HG03342 (cell line): ENCODE results near the gene PTPRN2.
"Not testable (repeated sequence)": the region's sequence is repeated elsewhere in the genome, so short reads cannot be mapped to it uniquely, and the experiment has no call there.

Source experiments
- ATAC-seq: cut with Tn5 transposase; IDR thresholded peaks from one replicate; pipeline ENCODE4 v1.9.1; 2021; ENCODE audit warnings: mild to moderate bottlenecking, moderate library complexity; ENCODE audit not compliant: unreplicated experiment

Gene PTPRN2

DNA sequence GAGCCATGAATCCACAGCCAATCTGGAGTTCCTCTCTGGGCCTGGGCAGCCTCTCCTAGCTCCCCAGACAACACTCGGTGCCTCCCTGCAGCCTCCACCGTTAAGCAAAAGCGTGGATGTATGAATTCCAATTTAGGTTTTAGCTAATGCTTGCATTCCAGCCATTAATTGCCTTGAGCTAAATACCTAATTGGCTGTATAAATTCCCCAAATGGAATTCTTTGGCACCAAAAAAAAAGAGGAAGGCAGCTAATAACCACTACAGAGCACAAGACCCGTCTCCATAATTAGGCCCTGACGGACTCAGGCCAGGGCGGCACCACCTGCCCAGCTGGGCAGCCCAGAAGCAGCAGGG is 140.5 kb downstream of the PTPRN2 start:
- no peak for ATAC-seq

DNA sequence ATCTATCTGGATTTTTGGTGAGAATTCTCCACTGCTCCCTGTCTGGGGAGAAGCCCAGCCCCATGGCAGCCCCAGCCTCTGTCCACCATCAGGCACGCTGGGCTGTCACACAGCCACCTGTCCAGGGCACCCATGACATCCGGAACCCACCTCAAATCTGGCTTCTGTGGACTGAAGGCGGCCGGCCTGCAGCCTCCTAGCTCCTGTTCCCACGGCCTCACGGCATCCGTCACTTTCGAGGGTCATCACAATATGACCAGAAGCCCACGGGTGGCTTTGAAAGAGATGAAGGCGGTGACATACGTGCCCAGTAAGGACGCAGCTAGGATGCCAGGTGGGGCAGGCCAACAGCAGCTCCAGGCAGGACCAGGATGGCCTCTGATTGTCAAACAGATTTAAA is 140.9 kb downstream of the PTPRN2 start:
- ATAC-seq: no peak

DNA sequence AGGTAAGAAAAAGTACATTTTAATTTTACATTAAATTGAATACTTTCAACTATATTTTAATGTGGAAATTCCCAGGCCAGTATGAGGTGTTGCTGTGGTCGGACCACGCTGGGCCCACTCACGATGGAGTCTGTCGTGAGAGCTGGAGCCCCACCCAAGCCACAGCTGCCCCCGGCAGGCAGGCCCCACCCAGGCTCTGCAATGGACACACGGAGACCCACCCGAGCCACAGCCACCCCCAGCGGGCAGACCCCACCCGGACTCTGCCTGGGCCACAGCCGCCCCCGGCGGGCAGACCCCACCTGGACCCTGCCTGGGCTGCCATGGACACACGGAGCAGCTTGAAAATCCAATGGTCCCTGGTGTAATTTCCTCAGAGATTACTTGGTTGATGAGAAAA is 141.3 kb downstream of the PTPRN2 start:
- no peak for ATAC-seq

GRCh38 chr7:158445421-158446175 is 142.0 kb downstream of the PTPRN2 start:
- ATAC-seq: no peak

GRCh38 chr7:158444501-158445420 is 142.9 kb downstream of the PTPRN2 start:
- no peak for ATAC-seq

GRCh38 chr7:158443688-158444483 is 143.7 kb downstream of the PTPRN2 start:
- no peak for ATAC-seq

DNA sequence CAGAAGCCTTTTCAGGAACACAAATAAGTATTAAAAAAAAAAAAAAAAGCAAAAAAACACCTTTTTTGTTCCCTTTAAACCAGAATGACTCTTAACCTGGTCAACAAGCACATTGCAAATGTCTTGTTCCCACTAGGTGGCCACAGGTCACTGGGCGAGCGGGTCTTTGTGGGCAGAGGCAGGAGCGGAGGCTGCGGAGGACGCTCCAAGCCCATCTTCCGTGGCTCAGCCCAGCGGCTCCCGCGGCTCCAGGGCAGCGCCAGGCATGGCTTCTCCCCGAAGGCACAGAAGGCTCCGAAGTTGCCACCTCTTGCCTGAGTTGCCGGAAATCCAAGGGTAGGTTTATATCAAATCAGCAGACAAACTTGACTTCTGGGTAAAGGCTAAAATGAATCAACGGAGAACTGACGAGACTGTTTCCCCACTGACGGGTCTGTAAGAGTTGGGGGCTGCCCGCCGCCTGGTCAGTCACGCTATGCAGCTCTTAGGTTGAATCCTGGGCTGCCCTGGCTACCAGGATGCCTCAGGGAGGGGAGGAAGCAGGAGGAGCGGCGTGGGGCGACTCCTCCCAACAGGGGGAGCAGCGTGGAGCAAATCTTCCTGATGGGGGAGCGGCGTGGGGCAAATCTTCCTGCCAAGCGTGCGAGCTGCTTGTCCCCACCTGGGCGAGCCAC is 144.5 kb downstream of the PTPRN2 start:
- ATAC-seq: no peak

GRCh38 chr7:158442260-158442659 is 145.4 kb downstream of the PTPRN2 start:
- ATAC-seq: no peak

GRCh38 chr7:158439035-158439434 is 148.6 kb downstream of the PTPRN2 start:
- ATAC-seq: no peak

DNA sequence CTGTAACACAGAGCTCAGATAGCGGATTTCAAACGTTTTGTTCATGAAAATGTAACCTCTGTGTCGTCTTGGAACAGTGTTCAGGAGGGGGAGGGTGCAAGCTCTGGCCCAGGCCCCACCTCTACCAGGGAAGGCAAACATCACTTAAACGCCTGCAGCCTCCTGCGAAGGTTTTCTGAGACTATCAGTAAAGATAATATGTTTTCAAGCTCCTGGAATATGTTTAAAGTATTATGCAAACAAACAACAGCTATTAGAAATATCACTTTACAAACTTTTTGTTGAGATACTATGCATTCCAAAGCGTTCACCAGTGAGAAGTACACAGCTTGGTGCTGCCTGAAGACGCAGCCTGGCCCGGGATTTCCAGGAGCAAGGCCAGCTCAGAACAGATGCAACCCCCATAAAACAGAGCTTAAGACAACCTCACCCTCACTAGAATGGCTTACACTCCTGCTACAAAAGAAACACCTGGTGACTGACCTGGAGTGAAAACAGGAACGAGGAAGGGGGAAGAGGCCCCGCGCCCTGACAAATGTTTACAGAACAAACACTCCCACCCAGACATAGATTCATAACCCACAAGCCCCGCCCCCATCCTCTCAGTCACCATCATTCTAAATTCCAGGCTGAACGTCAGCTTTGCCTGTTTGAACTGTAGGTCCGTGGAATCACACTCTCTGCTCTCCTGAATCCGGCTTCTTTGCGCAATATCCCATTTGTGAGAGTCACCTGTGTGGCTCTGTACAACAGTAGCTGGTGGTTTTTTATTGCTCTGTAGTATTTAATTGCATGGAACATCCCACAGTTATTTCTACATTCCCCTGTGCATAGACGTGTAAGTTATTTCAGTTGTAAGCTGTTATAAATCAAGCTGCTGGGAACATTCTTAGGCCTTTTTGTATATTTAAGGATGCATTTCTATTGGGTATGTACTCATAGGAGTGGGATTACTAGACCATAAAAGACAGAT is 155.0 kb downstream of the PTPRN2 start:
- no peak for ATAC-seq

GRCh38 chr7:158431941-158432347 is 155.7 kb downstream of the PTPRN2 start:
- ATAC-seq: no peak

- no peak for ATAC-seq
Observed at GRCh38 chr7:158431055-158431940, 156.3 kb downstream of the PTPRN2 start.

- ATAC-seq: no peak
Observed at GRCh38 chr7:158430308-158431034, 157.2 kb downstream of the PTPRN2 start.

GRCh38 chr7:158428837-158429753 is 158.5 kb downstream of the PTPRN2 start:
- ATAC-seq: no peak

DNA sequence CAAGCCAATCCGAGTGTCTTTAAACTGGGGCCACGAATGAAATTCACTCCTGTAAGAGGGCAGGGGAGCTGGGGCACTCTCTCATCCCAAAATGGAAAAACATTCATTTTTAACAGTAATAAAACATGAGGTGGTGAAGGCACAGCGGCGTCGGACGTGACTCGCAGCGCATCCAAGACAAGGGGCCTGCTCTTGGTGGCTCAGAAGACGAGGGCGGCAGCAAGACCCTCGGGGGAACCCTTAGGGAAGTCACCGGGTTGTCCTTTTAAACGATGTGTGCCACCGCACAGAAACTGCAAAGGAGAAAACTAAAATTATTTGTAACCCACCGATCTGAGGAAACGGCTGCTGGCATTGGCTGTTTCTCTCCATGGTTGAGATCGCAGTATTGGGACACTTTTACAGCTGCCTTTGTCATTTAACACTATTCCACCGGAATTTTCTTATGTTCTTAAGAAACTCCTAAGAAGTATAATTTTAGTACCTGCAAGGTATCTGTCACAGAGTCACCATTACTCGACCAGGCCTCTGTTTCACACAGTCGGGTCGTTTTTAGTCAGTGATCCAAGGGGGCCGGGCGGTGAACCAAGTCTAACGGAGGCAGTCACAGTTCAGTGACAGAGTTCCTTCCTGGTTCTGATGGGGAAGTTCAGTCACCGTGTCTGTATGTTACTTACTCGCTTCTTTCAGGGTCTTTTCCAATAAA is 159.3 kb downstream of the PTPRN2 start:
- ATAC-seq: no peak

GRCh38 chr7:158425676-158426075 is 161.9 kb downstream of the PTPRN2 start:
- ATAC-seq: not testable (repeated sequence)
